ENCODE results near the gene SYTL5.
A peak's percentile ranks its signal among the peaks of the same experiment; 100 is the strongest.

The SYTL5 gene

GRCh38 chrX:38099688-38100087 is 93.3 kb downstream of the SYTL5 start:
- DNase-seq = no peak

- DNase-seq = no peak
Measured at GRCh38 chrX:38102240-38102639, 95.9 kb downstream of the SYTL5 start.

DNA sequence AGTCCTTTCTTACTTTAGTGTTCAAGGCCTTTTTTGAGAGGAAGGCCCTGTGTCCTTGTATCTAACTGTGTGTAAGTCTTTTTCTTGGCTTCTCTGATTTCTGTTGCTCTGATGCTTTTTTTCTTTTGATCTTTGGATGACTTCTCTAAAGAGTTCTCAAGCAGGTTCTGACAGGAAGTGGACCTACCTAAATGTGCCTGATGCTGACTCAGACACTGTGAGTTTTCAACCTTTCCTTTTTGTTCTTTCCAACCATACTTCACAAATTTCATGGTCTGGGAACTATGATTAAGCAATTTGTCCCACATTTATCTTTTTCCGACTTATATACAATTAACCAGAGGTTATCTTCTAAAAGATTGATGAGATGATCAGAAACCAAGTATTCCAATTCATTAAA is 96.5 kb downstream of the SYTL5 start:
- DNase-seq = no peak

DNA sequence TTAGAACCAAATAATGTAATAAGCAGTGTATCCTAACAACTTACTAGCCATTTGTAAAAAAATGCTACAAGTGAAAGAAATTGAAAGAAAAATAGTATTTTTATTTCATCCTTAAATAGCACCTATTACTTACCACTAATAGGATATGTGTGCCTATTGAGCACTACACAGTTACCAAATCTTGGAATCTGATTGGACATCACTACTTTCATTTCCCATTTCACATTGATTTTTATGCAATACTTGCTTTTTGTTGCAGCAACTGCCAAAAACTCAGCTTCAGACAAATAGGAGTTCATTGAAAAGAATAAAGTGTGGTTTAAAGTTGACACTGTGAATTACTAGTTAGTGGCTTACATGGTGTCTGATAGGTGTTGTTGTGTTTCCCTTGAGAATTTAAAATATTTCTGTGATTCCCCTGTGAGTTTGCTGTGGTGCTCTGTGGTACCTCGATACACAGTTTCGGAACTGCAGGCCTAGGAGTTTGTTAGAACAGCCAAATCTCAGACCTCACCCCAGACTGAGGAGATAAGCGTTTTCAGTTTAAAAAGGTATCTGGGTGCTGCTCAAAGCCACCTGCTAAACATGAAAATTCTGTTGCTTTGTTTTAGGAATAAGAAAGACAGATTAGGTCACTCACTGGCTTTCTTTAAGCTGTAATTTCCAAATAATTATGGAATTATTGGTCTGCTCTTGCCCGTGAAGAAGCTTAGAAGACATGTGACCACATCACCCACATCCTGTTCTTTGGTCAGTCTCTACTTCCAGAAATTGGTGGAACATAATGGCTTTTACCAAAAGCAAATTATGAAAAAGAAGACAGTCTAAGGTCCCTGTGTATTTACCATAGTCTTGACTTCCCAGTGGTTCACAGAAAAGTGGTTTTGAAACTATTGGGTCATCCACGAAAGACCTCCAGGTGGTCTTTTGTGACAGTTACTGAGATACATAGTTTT is 97.8 kb downstream of the SYTL5 start:
- DNase-seq = no peak

GRCh38 chrX:38105216-38105725 is 98.9 kb downstream of the SYTL5 start:
- DNase-seq = no peak

DNA sequence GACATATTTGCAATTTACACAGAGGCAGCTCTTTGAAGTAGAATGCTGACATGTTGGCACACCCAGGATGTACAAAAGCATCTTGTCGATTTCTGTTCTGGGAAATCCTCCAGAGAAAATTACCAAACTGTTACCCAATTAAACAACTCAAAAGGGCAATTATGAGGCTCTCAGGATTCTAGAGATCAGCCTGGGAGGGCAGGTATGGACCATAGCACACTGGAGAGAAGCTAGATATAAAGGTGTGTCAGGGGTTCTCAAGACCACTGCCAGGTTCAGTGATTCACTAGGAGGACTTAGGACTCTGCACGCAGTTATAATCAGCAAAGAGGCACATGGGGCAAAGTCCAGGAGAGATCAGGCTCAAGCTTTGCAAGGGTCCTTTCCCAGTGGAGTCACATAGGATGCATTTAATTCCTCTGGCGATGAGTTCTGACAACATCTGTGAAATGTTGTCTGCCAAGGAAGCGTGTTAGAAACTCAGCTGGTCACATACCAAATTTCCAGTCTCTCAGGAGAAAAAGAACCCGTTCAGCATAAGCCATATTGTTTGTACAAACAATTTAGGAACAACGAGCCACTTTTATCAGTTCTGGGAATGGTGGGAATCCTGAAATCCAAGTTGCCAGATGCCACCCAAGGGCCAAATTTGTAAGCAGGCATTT is 100.8 kb downstream of the SYTL5 start:
- DNase-seq = no peak

- DNase-seq = no peak
Measured at GRCh38 chrX:38108364-38108763, 102.0 kb downstream of the SYTL5 start.

GRCh38 chrX:38109042-38109898 is 102.9 kb downstream of the SYTL5 start:
- no peak for DNase-seq

DNA sequence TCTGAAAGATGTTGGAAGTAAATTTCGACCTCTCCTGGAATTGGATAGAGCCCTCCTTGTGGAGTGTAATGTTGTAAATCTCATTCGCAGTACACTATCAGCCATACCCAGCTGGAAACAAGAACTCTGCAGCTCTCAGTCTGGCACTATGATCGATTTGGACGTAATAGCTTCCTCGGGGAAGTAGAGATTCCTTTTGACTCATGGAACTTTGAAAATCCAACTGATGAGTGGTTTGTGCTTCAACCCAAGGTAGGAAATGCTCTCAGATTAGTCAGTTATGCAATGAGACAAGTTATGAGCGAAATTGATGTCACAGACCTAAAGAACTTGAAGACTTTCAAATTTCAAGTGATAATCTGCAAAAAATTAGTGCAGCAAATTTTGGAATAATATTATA is 103.9 kb downstream of the SYTL5 start:
- no peak for DNase-seq

DNA sequence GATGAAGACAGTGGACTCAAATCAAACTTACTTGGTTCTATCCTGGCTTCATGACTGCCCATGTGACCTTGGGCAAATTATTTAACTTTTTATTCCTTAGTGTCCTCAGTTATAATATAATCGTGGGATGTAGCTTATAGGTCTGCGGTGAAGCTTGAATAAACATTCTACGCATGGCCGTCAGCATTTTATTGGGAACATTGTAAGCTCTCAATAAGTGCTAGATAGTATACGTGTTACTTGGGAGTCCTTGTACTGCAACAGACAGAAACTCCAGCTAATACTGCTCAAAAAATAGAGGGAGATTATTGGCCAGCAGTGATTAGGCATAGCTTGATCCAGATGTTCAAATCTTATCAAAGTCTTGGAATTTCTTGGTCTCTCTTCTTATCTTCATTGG is 104.8 kb downstream of the SYTL5 start:
- no peak for DNase-seq

DNA sequence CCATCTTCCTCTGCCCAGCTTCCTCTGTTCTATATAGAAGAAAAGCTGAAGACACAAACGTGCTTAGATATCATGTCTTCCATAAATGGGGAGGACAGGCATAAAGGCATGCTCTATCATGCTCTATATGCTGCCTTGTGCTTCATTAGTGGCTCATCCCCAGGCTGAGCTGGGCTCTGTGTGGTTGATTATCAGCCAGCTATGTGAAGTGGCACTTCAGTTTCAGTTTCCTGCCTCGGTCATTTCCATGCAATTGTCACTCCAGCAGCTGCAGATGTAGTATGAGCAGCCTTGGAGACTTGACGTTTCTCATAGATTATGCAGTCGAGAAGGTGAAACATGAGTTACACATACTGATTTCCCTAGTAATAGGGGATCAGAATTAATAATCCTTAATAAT is 106.2 kb downstream of the SYTL5 start:
- peak; percentile 83 for DNase-seq

- no peak for DNase-seq
Measured at GRCh38 chrX:38116706-38117105, 110.4 kb downstream of the SYTL5 start.

GRCh38 chrX:38117485-38117884 is 111.1 kb downstream of the SYTL5 start:
- DNase-seq = no peak

GRCh38 chrX:38124000-38124399 is 117.6 kb downstream of the SYTL5 start:
- DNase-seq = no peak

DNA sequence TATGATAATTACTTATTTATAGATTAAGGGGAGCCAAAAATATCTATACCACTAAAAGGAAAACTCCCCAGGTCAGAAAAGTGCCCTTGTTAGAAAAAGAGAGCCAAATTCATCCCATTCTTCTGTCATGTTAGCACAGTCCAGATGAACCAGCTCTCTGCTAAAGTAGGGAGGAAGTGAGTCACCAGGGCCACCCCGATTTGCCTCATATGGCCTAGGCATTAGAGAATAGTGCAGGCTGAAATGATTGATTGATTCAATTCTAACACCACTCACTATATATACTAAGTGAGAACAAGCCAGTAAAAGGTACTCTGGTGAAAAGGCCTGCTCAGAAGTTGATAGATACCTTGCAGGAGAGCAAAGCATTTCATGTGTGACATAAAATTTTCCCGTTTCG is 119.8 kb downstream of the SYTL5 start:
- DNase-seq = no peak

GRCh38 chrX:38127961-38128360 is 121.6 kb downstream of the SYTL5 start:
- no peak for DNase-seq

GRCh38 chrX:38129366-38129765 is 123.0 kb downstream of the SYTL5 start:
- DNase-seq = no peak

GRCh38 chrX:38138157-38138891 is 132.0 kb downstream of the SYTL5 start:
- DNase-seq = no peak

GRCh38 chrX:38138900-38139299 is 132.5 kb downstream of the SYTL5 start:
- no peak for DNase-seq

DNA sequence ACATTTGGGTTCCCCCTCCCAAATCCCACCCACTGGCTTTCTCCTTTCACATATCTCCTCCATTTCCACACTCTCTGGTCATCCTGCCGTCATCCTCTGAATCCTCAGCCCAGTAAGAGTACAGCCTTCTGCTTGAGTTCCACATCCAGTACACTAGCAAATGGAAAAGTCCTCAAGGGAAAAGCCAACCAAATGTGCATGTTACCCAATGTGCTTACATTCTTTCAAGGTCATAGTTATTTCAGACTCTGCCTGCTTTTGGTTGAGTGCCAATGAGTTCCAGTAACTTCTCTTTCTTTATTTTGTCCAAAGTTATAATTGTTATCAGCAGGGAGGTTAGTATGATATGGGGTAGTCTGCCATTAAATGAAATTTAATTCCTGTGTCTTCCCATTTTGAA is 136.3 kb downstream of the SYTL5 start:
- no peak for DNase-seq

- DNase-seq = no peak
Measured at GRCh38 chrX:38149016-38149415, 142.7 kb downstream of the SYTL5 start.

DNA sequence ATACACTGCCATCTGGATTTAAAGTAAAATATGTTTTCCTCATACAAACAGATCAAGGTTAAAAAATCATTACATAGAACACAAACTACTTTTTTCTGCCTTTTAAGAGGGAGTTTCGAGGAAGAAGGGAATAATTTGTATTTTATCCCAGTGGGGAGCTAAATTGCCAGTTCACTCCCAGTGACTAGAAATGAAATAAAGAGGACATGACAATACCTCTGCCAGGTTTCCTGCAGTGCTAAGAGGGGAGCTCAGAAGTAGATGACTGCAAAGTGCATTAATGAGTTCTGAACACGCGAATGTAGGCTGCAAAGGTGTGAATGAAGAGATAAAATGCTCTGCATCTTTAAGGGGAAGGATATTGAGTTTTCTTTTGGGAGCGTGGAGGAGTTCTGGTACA is 144.6 kb downstream of the SYTL5 start:
- DNase-seq = no peak

Data from NCI-H510A treated with DMSO at 0.1 percent for 48 hours (cell line).